IPS DF 6.9 (cell line): Measurements from ENCODE around the gene AK8.

Source experiments
- DNase-seq: peaks from one replicate; pipeline ENCODE4 v3.0.0-alpha.2; 2013; ENCODE audit warnings: low read depth, low spot score
- H3K27ac ChIP-seq: one replicate; pipeline ENCODE4 v1.5.1; 2013; ENCODE audit warnings: low read length, control low read depth
- H3K27me3 ChIP-seq: 2 replicates; pipeline ENCODE4 v1.6.1; 2013; ENCODE audit warnings: mild to moderate bottlenecking, low read length; ENCODE audit not compliant: control insufficient read depth, insufficient read depth
- H3K36me3 ChIP-seq: 2 replicates; pipeline ENCODE4 v1.6.1; 2013; ENCODE audit warnings: low read length; ENCODE audit not compliant: control insufficient read depth, insufficient read depth
- H3K4me1 ChIP-seq: 2 replicates; pipeline ENCODE4 v1.6.1; 2013; ENCODE audit warnings: low read length; ENCODE audit not compliant: control insufficient read depth, insufficient read depth
- H3K4me3 ChIP-seq: 2 replicates; pipeline ENCODE4 v1.5.1; 2013; ENCODE audit warnings: mild to moderate bottlenecking, low read length
- H3K9me3 ChIP-seq: 2 replicates; pipeline ENCODE4 v1.6.1; 2013; ENCODE audit warnings: low read length, inconsistent platforms; ENCODE audit not compliant: control insufficient read depth, insufficient read depth
- WGBS: extraction: QIAGEN DNeasy Blood & Tissue Kit; methylation state at CpG from one replicate; pipeline ENCODE4 v1.1.7; 2013; ENCODE audit warnings: mixed read lengths, missing lambda C conversion rate; ENCODE audit not compliant: insufficient read length, insufficient coverage; 5-methylcytosine and 5-hydroxymethylcytosine counted together

The AK8 gene

DNA sequence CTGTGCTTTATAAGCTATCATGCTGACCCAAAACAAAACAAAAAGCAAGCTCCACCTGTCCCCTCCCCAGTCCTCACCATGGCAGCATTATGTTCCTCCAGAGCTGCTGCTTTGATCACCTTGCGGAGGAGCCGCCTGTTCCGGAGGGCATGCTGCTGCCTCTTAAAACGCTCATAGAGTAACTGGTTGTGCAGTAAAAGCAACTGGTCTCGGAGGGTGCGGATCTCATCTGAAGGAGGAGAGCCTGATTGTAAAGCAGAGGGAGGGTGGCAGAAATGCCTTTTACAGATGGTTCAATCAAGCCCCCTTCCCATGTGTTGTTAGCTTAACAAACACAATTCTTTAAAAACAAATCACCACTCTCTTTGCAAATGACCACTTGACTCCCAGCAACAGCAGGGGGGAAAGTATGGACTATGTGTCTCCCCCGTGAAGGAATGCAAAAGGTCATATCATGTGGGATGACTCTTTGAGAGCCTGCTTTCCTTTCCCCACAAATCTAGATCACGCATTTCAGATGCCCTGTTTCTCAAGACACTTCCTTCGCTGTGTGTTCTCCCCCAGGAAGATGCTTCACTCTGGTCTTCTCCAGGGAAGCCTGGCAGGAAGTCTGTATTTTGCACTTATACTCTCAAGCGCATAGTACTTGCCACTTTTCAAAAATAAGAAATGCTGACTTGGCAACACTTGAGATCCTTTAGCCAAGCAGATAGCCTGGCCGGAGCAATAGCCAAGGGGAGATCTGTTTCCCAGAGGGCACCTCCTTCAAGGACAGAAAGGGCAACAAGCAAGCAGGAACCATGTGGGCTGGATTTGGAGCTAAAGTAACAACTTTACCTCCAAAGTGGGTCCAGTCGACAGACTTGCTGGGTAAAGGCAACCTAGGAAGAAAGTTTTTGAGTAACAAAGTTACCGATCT, 25.7 kb upstream of the AK8 start:
- H3K27ac ChIP-seq, result no peak overlapping the region
- DNase-seq, result no peak
- no peaks in the 10 kb centered on the region for H3K27me3 ChIP-seq
- H3K4me1 ChIP-seq, result peaks cover 5% of the 10 kb centered on the region; the same call in 1 of the 2 replicates
- H3K36me3 ChIP-seq, result peaks cover 3% of the 10 kb centered on the region; the same call in 1 of the 2 replicates
- H3K4me3 ChIP-seq, result no peak overlapping the region
- no peaks in the 10 kb centered on the region for H3K9me3 ChIP-seq
- no CpG with 5 or more reads among the region's 13 CpGs for WGBS

DNA sequence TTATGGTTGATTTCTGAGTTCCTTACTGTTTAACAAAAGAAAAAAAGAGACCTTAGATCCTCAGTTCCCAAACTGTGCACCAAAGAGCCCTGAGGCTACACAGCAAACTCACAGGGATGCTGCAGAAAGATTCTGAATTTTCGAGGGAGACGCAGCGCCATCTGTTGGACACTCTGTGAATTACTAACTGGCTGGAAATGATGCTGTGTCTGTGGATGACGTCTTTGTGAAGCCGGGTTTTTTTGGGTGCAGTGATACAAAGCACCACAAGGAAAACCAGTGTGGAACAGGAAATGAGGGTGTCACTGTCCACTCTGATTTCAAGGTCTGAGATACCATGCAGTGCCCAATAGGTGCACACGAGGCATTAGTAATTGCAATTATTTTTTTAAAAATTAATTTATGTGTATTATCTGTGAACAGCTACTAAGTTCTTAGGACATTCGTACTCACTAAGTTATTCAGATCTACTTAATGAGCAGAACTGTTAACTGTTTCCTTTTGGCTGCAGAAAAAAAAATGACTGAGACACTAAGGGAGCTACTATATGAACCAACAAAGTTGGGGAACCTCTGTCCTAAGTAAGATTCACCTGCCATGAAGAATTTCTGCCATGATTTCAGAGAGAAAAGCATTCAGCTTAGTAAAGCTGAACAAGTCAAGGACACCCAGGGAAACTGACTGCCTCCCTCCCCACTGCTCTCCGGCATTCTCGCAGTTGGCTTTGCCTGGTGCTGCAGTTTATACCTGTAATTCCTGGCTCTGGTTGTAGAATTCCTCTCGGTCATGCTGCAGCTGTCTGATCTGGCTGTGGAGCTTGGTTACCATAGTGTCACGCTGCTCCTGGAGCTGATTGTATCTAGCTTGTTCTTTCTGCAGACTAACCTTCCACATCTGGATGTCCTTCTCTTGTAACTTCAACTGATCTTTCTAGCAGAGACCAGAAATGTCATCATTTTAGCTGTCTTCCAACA, 24.1 kb upstream of the AK8 start:
- H3K4me3 ChIP-seq, result no peak overlapping the region
- H3K27me3 ChIP-seq, result no peaks in the 10 kb centered on the region
- no peaks in the 10 kb centered on the region for H3K9me3 ChIP-seq
- H3K27ac ChIP-seq, result no peak overlapping the region
- DNase-seq, result peak; percentile 78
- peaks cover 3% of the 10 kb centered on the region; the same call in 1 of the 2 replicates for H3K36me3 ChIP-seq
- WGBS, result no CpG with 5 or more reads among the region's 11 CpGs
- peaks cover 5% of the 10 kb centered on the region; the same call in 1 of the 2 replicates for H3K4me1 ChIP-seq

DNA sequence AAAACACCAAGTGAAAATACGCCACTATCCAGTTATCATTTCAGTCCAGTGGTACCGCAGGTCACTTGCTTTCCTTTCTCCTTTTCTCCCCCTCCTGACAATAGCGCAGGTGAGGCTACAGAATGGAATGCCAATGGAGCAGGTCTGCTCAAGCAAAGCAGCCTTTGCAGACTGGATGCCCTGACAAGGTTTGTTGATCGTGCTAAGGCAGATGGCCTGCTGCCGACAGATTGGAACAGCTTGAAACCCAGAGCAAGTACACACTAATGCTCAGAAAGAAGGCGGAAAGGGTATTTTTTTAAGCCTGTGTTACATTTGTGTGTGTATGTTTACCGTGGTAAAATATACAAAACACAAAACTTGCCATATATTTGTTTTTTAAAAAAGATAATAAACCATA, 20.0 kb upstream of the AK8 start:
- WGBS, result no CpG with 5 or more reads among the region's 7 CpGs

DNA sequence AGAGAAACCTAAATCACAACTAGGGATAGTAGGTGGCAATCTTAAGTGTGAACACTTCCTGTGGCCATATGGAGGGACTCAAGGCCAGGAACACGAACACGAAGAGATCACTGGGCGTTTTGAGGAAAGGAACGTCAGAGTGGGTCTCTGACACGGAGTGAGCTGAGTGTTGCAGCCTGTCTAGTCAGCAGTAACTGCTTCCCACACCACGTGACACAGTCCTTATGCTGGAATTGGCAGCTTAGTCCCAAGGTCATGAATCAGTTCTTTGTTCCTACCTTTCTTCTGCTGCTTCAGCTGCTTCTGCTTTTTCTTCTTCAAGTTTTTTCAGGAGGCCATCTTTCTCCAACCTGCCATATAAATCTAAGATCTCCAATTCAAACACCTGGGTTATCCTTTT, 18.8 kb upstream of the AK8 start:
- Histone ChIP-seq H3K4me3 (no peak overlapping the region), H3K27ac (no peak overlapping the region), H3K36me3 (peaks cover 7% of the 10 kb centered on the region; the same call in 1 of the 2 replicates), H3K9me3 (no peaks in the 10 kb centered on the region), H3K27me3 (no peaks in the 10 kb centered on the region), H3K4me1 (no peaks in the 10 kb centered on the region; the same call in 1 of the 2 replicates)
- no peak for DNase-seq
- WGBS, result no CpG with 5 or more reads among the region's 6 CpGs

More for the DNA sequence above, 20.0 kb upstream of the AK8 start:
- H3K36me3 ChIP-seq, result peaks cover 10% of the 10 kb centered on the region; the same call in 1 of the 2 replicates
- no peaks in the 10 kb centered on the region for H3K4me1 ChIP-seq
- no peaks in the 10 kb centered on the region for H3K27me3 ChIP-seq
- no peak overlapping the region for H3K4me3 ChIP-seq
- no peak for DNase-seq
- H3K9me3 ChIP-seq, result no peaks in the 10 kb centered on the region
- no peak overlapping the region for H3K27ac ChIP-seq

DNA sequence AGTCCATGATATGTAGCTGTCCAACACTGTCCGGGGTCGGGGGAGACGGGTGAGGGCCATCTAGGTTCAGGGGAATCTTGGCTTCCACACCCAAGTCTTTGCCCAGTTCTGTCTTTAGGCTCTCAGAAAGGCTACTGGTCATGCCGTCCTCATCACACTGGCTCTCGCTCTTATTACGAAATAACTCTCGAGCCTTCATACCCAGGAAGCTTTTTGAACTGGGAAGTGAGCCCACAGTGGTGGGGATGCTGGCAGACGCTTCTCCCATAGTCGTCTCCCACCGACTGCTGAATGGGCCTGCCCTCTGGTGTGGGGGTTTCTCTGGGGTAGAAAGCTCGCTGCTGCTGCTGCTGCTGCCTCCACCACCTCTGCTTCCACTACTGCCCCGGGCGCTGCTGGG, 18.2 kb upstream of the AK8 start:
- Histone ChIP-seq H3K36me3 (peaks cover 7% of the 10 kb centered on the region; the same call in 1 of the 2 replicates), H3K27me3 (no peaks in the 10 kb centered on the region), H3K9me3 (no peaks in the 10 kb centered on the region), H3K4me3 (no peak overlapping the region), H3K4me1 (no peaks in the 10 kb centered on the region; the same call in 1 of the 2 replicates), H3K27ac (no peak overlapping the region)
- no CpG with 5 or more reads among the region's 13 CpGs for WGBS
- no peak for DNase-seq

DNA sequence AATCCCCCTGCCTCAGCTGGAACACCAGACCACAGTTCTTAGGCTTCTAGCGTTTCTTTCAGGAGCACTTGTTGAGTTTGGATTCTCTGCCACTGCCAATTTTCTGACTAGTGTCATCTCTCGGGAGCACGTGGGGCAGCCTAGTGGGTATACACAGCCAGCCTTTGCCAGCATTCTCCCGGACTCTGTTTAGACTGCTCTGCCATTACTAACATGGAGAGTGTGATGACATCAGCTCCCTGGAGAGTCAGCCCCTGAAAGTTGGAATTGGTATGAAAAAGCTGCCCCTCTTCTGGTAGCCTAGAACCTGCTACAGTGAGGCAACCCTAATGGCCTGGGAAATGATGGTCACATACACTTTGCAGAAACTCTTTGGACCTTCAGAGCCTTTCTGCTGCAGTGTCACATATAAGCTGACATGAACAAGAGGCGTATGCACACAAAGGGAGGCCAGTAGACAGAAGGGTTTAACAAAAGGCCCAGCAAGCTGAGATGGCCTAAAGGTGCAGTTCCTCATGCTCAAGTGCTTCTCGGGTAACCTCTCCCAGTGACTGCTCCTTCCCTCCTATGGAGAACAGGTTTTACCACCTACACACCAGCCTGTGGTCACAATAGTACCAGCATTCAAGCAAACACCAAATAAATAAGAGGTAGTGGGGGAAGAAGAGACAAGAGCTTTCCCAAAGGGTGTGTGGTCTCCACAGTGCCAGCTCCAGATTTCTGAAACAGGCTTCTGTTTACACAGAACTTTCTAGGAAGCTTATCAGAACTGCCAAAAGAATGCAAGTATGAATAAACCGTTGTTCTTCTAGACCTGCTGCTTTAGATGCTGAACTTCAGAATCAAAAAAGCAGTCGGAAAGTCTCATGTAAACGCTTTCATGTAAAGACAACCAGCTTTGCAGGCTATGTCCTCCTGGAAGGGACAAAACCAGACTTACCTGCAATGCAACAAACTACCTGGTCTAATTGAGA, 17.1 kb upstream of the AK8 start:
- DNase-seq, result no peak
- Histone ChIP-seq H3K27ac (no peak overlapping the region), H3K4me1 (no peaks in the 10 kb centered on the region; the same call in 1 of the 2 replicates), H3K4me3 (no peak overlapping the region), H3K9me3 (no peaks in the 10 kb centered on the region), H3K36me3 (peaks cover 7% of the 10 kb centered on the region; the same call in 1 of the 2 replicates), H3K27me3 (no peaks in the 10 kb centered on the region)
- no CpG with 5 or more reads among the region's 9 CpGs for WGBS

DNA sequence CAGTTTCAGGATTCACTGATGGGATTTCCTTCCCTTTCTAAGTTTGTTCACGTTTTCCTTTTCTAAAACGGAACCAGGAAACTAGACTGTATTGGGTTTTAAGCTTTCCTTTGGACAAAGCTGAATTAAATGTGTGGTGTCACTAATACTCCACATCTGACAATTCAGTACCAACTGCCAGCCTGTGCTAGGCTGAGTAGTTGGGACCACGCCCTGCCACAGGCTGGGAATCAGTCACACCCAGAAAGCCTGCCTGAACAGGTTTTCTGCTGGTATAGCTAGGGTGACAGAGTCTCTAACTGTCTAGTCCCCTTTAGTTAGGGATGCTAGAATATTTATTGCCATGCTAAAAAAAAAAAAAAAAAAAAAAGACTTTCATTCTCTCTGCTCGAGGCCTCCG, 16.3 kb upstream of the AK8 start:
- H3K27me3 ChIP-seq, result no peaks in the 10 kb centered on the region
- no peak overlapping the region for H3K27ac ChIP-seq
- peaks cover 7% of the 10 kb centered on the region; the same call in 1 of the 2 replicates for H3K36me3 ChIP-seq

DNA sequence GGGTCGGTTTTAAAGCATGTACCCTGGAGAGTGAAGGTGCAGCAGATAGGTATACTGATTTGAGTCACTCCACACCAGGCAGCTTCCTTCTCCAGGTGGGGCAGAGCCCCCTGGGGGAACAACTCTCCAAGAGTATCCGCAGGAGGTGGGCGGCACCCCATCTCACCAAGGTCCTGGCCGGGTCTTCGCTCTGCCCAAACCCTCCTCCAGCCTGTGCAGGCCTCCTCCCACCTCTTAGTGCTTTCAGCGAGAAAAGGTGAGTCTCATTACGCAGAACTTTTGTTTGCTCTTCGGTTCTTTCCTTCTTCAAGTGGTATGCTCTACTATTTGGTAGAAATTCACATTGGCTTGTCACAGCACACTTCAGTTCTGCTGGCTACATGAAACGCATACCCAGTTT, 14.3 kb upstream of the AK8 start:
- no CpG with 5 or more reads among the region's 9 CpGs for WGBS
- no peaks in the 10 kb centered on the region; the same call in 1 of the 2 replicates for H3K4me1 ChIP-seq
- no peak for DNase-seq
- peaks cover 7% of the 10 kb centered on the region; the same call in 1 of the 2 replicates for H3K36me3 ChIP-seq
- no peak overlapping the region for H3K4me3 ChIP-seq
- no peak overlapping the region for H3K27ac ChIP-seq
- no peaks in the 10 kb centered on the region for H3K9me3 ChIP-seq
- H3K27me3 ChIP-seq, result no peaks in the 10 kb centered on the region

More for the DNA sequence above, 16.3 kb upstream of the AK8 start:
- Histone ChIP-seq H3K9me3 (no peaks in the 10 kb centered on the region), H3K4me1 (no peaks in the 10 kb centered on the region; the same call in 1 of the 2 replicates), H3K4me3 (no peak overlapping the region)
- no CpG with 5 or more reads among the region's 5 CpGs for WGBS
- DNase-seq, result no peak

DNA sequence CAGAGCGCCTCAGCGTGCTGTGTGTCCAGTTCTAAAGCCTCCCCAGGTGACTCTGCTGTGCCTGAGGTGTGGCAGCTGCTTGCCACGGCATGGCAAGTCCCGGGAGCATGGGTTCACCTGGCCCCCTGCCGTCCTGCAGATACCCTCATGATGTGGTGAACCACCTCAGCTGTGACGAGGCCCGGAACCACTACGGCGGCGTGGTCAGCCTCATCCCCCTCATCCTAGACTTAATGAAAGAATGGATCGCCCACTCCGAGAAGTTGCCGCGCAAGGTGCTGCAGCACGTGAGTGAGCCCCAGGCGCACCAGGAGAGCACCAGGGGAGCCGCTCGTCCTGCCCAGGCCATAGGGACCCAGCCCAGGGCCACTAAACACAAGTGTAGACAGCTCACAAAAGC, 10.1 kb upstream of the AK8 start:
- H3K9me3 ChIP-seq, result no peaks in the 10 kb centered on the region
- WGBS, result no CpG with 5 or more reads among the region's 18 CpGs
- DNase-seq, result no peak
- no peaks in the 10 kb centered on the region for H3K27me3 ChIP-seq
- no peaks in the 10 kb centered on the region for H3K36me3 ChIP-seq
- no peak overlapping the region for H3K27ac ChIP-seq
- no peak overlapping the region for H3K4me3 ChIP-seq
- H3K4me1 ChIP-seq, result no peaks in the 10 kb centered on the region; the same call in 1 of the 2 replicates
